ENCODE measurements around the gene POLR2J.

POLR2J gene

GRCh38 chr7:102426268-102427018 lies 52.3 kb downstream of the POLR2J start:
- Histone ChIP-seq H3K27ac (ENCODE audit: poor library complexity, severe bottlenecking) (no peak overlapping the region), H3K36me3 (ENCODE audit: low read depth) (peaks cover 18% of the 10 kb centered on the region), H3K27me3 (ENCODE audit: insufficient read depth, poor library complexity, severe bottlenecking) (no peaks in the 10 kb centered on the region), H3K9me3 (ENCODE audit: severe bottlenecking) (no peaks in the 10 kb centered on the region), H3K4me1 (ENCODE audit: insufficient read depth, poor library complexity, severe bottlenecking) (peaks cover 14% of the 10 kb centered on the region), H3K4me3 (ENCODE audit: severe bottlenecking) (no peak overlapping the region)
- TF ChIP-seq, protein P1, sequence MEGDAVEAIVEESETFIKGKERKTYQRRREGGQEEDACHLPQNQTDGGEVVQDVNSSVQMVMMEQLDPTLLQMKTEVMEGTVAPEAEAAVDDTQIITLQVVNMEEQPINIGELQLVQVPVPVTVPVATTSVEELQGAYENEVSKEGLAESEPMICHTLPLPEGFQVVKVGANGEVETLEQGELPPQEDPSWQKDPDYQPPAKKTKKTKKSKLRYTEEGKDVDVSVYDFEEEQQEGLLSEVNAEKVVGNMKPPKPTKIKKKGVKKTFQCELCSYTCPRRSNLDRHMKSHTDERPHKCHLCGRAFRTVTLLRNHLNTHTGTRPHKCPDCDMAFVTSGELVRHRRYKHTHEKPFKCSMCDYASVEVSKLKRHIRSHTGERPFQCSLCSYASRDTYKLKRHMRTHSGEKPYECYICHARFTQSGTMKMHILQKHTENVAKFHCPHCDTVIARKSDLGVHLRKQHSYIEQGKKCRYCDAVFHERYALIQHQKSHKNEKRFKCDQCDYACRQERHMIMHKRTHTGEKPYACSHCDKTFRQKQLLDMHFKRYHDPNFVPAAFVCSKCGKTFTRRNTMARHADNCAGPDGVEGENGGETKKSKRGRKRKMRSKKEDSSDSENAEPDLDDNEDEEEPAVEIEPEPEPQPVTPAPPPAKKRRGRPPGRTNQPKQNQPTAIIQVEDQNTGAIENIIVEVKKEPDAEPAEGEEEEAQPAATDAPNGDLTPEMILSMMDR (IDR thresholded peaks at IDR 0.05; ENCODE audit: poor library complexity, severe bottlenecking), result no peak
- ATAC-seq (ENCODE audit: low read depth) (no peak), DNase-seq (ENCODE audit: low spot score) (no peak)

DNA sequence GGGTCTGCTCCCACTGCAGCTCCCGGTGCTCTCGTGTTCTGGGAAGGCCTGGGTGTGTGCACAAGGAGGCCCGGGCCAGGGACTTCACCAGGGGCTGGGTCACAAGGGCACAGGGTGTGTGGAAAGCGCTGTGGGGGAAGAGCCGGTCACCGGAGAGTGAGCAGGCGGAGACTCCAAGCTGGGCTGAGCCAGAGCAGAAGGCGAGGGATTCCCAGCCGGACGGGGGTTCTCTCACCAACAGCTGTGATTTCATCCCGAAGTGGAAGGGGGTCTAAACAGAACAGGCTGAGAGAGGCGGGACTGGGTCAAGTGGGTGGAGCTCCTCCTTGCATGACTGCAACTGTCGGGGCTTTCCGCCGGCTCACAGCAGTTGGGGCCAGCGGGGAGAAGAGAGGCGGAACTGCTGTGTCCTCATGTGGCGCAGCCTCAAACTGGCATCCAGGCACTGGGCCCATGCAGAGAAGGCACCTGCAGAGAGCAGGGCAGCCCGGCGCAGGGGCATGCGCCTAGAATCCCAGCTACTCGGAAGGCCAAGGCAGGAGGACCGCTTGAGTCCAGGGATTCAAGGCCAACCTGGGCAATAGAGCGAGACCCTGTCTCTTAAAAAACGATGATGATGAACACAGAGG lies 53.0 kb downstream of the POLR2J start:
- Histone ChIP-seq H3K36me3 (ENCODE audit: low read depth) (peaks cover 22% of the 10 kb centered on the region), H3K27ac (ENCODE audit: poor library complexity, severe bottlenecking) (no peak overlapping the region), H3K27me3 (ENCODE audit: insufficient read depth, poor library complexity, severe bottlenecking) (no peaks in the 10 kb centered on the region), H3K4me3 (ENCODE audit: severe bottlenecking) (no peak overlapping the region), H3K4me1 (ENCODE audit: insufficient read depth, poor library complexity, severe bottlenecking) (peaks cover 8% of the 10 kb centered on the region), H3K9me3 (ENCODE audit: severe bottlenecking) (no peaks in the 10 kb centered on the region)
- no peak for DNase-seq (ENCODE audit: low spot score)
- TF ChIP-seq, protein P1 (IDR thresholded peaks at IDR 0.05; ENCODE audit: poor library complexity, severe bottlenecking), result no peak
- no peak for ATAC-seq (ENCODE audit: low read depth)

GRCh38 chr7:102424787-102425218 lies 53.9 kb downstream of the POLR2J start:
- no peaks in the 10 kb centered on the region for H3K27me3 ChIP-seq (ENCODE audit: insufficient read depth, poor library complexity, severe bottlenecking)
- ATAC-seq (ENCODE audit: low read depth), result no peak
- H3K4me1 ChIP-seq (ENCODE audit: insufficient read depth, poor library complexity, severe bottlenecking), result peaks cover 5% of the 10 kb centered on the region
- H3K9me3 ChIP-seq (ENCODE audit: severe bottlenecking), result no peaks in the 10 kb centered on the region
- peaks cover 31% of the 10 kb centered on the region for H3K36me3 ChIP-seq (ENCODE audit: low read depth)
- H3K4me3 ChIP-seq (ENCODE audit: severe bottlenecking), result no peak overlapping the region
- DNase-seq (ENCODE audit: low spot score), result no peak
- H3K27ac ChIP-seq (ENCODE audit: poor library complexity, severe bottlenecking), result no peak overlapping the region
- TF ChIP-seq, protein P1 (IDR thresholded peaks at IDR 0.05; ENCODE audit: poor library complexity, severe bottlenecking), result no peak

DNA sequence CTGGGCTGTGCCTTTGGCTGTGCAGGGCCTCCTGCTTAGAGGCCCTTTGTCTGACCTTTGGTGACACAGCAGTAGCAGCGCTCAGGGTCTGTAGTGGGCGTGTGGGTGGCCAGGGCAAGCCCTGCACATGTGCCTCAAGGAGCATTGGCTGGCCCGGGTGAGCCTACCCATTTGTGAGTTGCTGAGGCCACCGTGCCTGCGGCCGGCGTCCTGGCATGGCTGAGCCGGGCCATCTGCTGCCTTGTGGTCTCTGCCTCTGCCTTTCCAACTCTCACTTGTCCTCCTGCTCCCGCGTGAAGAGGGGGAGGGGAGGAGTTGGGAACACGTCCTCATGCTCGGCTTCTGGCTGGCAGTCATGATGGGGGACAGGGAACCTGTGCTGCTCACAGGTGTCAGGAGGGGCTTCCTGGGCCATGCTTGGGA lies 54.6 kb downstream of the POLR2J start:
- Histone ChIP-seq H3K4me1 (ENCODE audit: insufficient read depth, poor library complexity, severe bottlenecking) (peaks cover 5% of the 10 kb centered on the region), H3K36me3 (ENCODE audit: low read depth) (peaks cover 31% of the 10 kb centered on the region)
- no peak for ATAC-seq (ENCODE audit: low read depth)

More for the DNA sequence above, 54.6 kb downstream of the POLR2J start:
- TF ChIP-seq, protein P1 (IDR thresholded peaks at IDR 0.05; ENCODE audit: poor library complexity, severe bottlenecking), result no peak
- Histone ChIP-seq H3K27ac (ENCODE audit: poor library complexity, severe bottlenecking) (no peak overlapping the region), H3K4me3 (ENCODE audit: severe bottlenecking) (no peak overlapping the region), H3K9me3 (ENCODE audit: severe bottlenecking) (no peaks in the 10 kb centered on the region), H3K27me3 (ENCODE audit: insufficient read depth, poor library complexity, severe bottlenecking) (no peaks in the 10 kb centered on the region)
- no peak for DNase-seq (ENCODE audit: low spot score)

All from RWPE2 (cell line).